Activated T-cell treated with anti-CD3 and anti-CD28 coated beads, Interleukin-2, amount 50 U/mL, for 48 hours (primary cell): Measurements from ENCODE around the gene TBC1D9B.

Source experiments
- DNase-seq, 2 experiments: peaks; one replicate each; pipeline ENCODE4 v3.0.0-alpha.2; 2020

The TBC1D9B gene

GRCh38 chr5:179868541-179868940 lies 39.2 kb downstream of the TBC1D9B start:
- no peak for DNase-seq

- no peak for DNase-seq
These were observed 40.2 kb downstream of the TBC1D9B start for GRCh38 chr5:179867476-179867875.

GRCh38 chr5:179867079-179867465 lies 40.6 kb downstream of the TBC1D9B start:
- DNase-seq: no peak

- DNase-seq: peak; percentile 39 to 51
These were observed 41.2 kb downstream of the TBC1D9B start for GRCh38 chr5:179866241-179867078.

DNA sequence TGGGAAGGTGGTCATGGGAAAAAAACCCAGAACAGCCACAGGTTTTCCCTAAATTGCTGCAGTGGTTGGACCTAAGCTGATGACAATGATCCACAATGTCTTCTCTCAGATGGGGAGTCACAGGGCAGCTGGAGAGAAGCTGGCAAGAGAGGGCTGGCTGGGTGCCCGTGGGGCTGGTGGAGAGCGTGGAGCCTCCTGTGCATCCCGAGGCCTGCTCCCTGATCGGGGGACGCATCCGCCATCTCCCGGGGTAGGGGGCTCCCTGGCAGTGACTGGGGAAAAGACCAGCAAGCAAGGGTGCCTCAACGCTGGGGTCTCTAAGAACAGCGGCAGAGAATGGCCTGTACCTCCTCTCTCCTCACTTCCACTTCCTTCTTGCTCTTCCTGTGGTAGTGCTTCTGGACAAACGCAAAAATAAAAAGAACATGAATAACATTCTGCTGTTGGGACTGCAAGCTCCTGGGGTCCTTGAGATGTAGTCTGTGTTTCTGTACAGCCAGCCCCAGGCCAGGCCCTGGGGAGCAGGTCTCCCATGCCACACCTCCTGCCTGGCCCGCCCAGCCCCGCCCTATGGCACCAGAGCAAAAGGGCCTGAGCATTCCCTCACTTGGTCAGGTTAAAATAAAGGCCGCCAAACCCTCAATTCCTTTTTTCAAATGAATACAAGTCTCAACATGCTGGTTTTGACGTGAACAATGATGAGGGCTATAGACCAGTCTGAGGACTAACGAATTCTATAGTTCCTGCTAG lies 42.0 kb downstream of the TBC1D9B start:
- DNase-seq: no peak

DNA sequence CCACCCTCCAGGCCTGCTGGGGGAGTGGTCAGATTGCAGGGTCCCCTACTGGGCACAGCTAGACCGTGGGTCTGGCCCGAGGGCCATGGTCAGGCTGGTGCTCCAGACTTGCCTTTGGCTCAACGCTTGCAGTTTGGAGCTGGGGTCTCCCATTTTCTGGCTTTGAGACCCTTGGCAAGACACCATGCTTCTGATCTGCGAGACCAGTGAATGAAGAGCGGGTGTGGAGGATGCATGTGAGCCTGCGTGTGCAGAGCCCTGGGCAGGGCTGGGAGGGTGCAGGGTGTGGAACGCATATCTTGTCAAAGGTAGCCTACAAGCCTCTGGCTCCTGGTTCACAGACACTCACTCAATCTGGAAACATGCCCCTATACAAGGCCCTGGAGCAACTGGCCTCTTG lies 43.0 kb downstream of the TBC1D9B start:
- DNase-seq: no peak

GRCh38 chr5:179863449-179864085 lies 44.1 kb downstream of the TBC1D9B start:
- DNase-seq: no peak

DNA sequence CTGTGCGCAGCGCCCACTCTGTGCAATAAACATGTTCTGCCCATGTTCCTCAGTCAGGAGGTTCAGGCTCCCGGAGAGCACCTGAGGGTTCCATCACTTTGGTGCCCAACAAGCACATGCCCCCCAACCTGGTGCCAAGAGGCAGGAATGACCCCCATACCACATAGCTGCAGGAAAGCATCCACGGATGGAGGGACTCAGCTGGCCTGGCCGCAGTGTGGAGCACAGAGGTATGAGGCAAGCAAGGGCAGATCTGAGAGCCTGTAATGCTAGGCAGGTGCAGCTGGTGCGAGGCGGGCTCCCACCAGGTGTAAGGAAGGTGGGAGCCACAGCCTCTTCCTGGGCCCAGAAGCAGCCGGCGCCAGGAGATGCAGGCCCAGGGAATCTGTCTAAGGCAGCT lies 44.8 kb downstream of the TBC1D9B start:
- DNase-seq: no peak

DNA sequence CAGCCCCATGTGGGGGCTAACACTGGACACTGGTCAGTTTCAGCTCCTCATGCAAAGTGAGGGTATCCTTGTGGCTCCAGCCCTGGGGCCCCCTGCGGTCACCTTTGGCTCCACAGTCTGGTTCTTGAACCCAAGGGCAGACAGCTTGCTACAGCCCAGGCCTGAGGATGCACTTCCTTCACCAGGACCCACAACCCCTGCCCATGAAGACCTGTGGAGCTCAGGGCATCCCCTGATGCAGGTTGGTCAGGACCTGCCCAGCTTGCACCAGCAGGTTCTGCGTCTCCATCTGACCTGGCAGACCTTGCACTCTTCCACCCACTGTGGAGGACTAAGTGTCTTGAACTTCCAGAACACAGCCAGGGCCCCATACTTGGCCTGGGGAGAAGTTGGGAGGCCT lies 45.4 kb downstream of the TBC1D9B start:
- DNase-seq: no peak

GRCh38 chr5:179860301-179860700 lies 47.4 kb downstream of the TBC1D9B start:
- no peak for DNase-seq

- DNase-seq: peak; percentile 93 to 95
These were observed 48.9 kb downstream of the TBC1D9B start, which contains the start of gene MRNIP for GRCh38 chr5:179858586-179859427. MRNIP (minus strand) TSS chr5:179858817; CDS start chr5:179858796, 21 bp downstream.

GRCh38 chr5:179858241-179858585 lies 49.5 kb downstream of the TBC1D9B start:
- no peak for DNase-seq

DNA sequence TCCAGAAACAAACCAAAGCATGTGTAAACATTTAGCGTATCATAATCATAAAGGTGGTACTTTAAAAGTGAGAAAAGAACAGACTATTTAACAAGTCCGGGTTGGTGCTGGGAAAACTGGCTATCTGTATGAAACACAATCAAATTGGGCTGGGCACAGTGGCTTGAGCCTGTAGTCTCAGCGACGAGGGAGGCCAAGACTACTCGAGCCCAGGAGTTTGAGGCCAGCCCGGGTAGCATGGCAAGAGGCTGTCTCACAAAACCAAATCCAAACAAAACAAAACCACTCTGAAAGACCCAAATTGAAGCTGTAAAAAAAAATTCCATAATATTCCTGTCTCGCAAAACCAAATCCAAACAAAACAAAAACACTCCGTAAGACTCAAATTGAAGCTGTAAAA lies 53.3 kb downstream of the TBC1D9B start:
- no peak for DNase-seq

DNA sequence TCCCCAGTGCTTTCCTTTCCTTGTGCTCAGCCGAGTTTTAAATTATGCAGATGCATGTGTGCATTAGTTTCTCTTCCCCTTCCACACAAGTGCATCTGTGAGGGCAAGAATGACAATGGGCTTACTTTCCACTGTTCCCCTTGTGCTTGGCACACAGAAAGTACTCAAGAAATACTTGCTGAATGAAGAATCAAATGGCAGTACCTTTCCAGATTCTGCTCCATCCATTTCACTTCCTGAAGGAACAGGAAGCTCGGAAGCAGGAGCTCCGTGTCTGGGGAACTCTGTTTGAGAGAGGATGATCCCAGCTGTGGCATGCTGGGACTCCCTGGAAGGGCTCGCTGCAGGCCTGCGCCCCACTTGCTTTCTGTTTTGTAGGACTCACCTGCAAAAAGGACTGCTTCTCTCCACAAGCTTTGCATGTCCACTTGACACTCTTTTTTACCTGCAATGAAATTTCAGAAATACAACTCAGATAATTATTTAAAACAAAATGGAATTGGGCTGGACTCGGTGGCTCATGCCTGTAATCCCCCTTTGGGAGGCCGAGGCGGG lies 54.6 kb downstream of the TBC1D9B start:
- DNase-seq: no peak

- no peak for DNase-seq
These were observed 66.1 kb downstream of the TBC1D9B start for GRCh38 chr5:179841621-179842020.

DNA sequence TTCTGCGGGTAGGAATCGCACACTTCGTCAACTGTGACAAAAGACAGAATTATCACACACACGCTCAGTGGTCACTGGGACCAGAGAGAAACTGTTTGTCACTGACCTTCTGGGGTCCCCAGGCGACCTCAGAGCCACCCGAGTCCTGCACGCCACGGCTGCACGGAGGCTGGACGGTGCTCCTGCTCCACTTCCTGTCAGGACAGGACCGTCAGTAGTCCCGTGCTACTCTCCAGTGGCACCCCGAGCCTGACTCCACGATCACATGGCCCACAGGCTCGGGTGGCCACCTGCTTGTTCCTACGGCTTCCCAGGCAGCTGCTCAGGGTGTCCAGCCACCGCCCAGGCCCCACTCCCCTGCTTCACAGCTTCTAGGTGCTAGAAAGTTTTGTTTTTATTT lies 66.9 kb downstream of the TBC1D9B start:
- no peak for DNase-seq

- no peak for DNase-seq
These were observed 67.4 kb downstream of the TBC1D9B start for GRCh38 chr5:179840321-179840720.

DNA sequence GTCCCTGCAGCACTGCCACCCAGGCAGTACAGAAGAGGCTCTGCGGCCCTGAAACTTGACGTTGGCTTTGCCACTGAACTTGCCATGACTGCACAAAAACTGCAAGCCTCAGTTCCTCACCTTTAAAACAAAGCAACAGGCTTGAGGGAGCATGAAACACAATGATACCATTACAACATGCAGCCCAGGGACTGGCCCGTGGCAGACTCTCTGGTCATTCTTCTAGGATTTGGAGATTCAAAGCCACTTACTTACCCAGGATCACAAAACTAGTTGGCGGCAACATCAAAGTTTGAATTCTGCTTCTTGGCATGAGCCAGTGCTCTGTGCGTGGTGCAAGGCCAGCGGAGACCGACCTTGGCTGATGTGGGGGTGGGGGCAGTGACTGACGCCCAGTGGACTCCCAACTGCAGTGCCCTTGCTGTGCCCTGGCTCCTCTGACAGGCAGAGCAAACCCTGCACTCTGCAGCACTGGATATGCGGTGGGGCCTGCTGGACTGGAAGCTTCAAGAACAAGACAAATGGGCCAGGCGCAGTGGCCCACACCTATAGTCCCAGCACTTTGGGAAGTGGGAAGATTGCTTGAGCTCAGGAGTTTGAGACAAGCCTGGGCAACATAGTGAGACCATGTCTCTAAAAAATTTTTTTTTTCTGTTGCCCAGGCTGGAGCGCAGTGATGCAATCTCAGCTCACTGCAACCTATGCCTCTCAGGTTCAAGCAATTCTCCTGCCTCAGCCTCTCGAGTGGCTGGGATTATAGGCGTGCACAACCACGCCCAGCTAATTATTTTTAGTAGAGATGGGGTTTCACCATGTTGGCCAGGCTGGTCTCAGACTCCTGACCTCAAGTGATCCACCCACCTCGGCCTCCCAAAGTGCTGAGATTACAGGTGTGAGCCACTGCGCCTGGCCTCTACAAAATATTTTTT lies 68.1 kb downstream of the TBC1D9B start:
- DNase-seq: no peak

GRCh38 chr5:179837076-179838011 lies 70.4 kb downstream of the TBC1D9B start:
- DNase-seq: no peak
